Lung (tissue), 16 donors: ENCODE measurements around the gene TSPAN32. TPM values are rescaled to one million over a fixed set of nuclear protein-coding genes. Genes with fewer than 3 reads are reported as not detected.
A peak's percentile ranks its signal among the peaks of the same experiment; 100 is the strongest.

Experiments
- ATAC-seq: fragments of 200-7000 bp; cut with Tn5 transposase; one replicate; pipeline ENCODE4 v1.9.1; 2020; ENCODE audit warnings: moderate number of reproducible peaks; ENCODE audit not compliant: insufficient read depth, low FRiP score
- DNase-seq, 3 donors: peaks; one replicate each; pipeline ENCODE4 v3.0.0-alpha.2; 2013 to 2017
- H3K27ac ChIP-seq, 2 donors: one replicate each; pipeline ENCODE4 v1.5.1; 2013; ENCODE audit warnings: mild to moderate bottlenecking in 2 of 2, moderate library complexity in 2 of 2, control low read depth in 1 of 2, inconsistent platforms in 1 of 2, low read depth in 1 of 2, low read length in 1 of 2
- H3K27me3 ChIP-seq, 3 donors: one replicate each; pipeline ENCODE4 v1.5.1; 2013; ENCODE audit warnings: low read length in 2 of 3; ENCODE audit not compliant: control insufficient read depth in 3 of 3, insufficient read depth in 3 of 3
- H3K36me3 ChIP-seq, 4 donors: one replicate each; pipeline ENCODE4 v1.5.1; 2013; ENCODE audit warnings: low read length in 4 of 4, mild to moderate bottlenecking in 1 of 4, moderate library complexity in 1 of 4; ENCODE audit not compliant: control insufficient read depth in 4 of 4, insufficient read depth in 4 of 4
- H3K4me1 ChIP-seq, 5 donors: one replicate each; pipeline ENCODE4 v1.5.1; 2013; ENCODE audit warnings: low read length in 5 of 5, mild to moderate bottlenecking in 2 of 5, moderate library complexity in 1 of 5; ENCODE audit not compliant: control insufficient read depth in 5 of 5, insufficient read depth in 5 of 5
- H3K4me3 ChIP-seq: one replicate; pipeline ENCODE4 v1.5.1; 2013; ENCODE audit warnings: mild to moderate bottlenecking, control low read depth, moderate library complexity
- H3K9ac ChIP-seq, 2 donors: one replicate each; pipeline ENCODE4 v1.5.1; 2013; ENCODE audit warnings: low read length in 2 of 2, control low read depth in 1 of 2; ENCODE audit not compliant: insufficient read depth in 1 of 2
- H3K9me3 ChIP-seq, 4 donors: one replicate each; pipeline ENCODE4 v1.5.1; 2013; ENCODE audit warnings: low read length in 3 of 4, mild to moderate bottlenecking in 1 of 4, moderate library complexity in 1 of 4; ENCODE audit not compliant: control insufficient read depth in 4 of 4, insufficient read depth in 3 of 4
- WGBS, 2 donors: extraction: QIAGEN DNeasy Blood & Tissue Kit; methylation state at CpG; one replicate each; pipeline ENCODE4 v1.1.7; 2013; 5-methylcytosine and 5-hydroxymethylcytosine counted together
- long read RNA-seq, 5 donors: transcript quantifications; one replicate each; lab custom pipeline, GENCODE V29; 2026
- polyA plus RNA-seq, 2 donors: library from polyadenylated mRNA; stranded (reverse); fragments of 200-250 nt; gene quantifications; one replicate each; pipeline ENCODE4 v1.2.1, GENCODE V29; 2013
- total RNA-seq, 2 donors: library from RNA; depleted of rRNA in 1 of 2; stranded (reverse); fragments of >200 nt in 1 of 2; gene quantifications; one replicate each; pipeline ENCODE4 v1.2.1, GENCODE V29; 2014 to 2021
- TF ChIP-seq, protein P1 (sequence below): IDR thresholded peaks from 2 replicates; pipeline ENCODE4 v1.5.1; 2012; ENCODE audit warnings: mild to moderate bottlenecking; ENCODE audit errors: control extremely low read depth, extremely low read depth
- donor health status: control.
- donor health status: control.
- donor health status: Bipolar disorder and iron deficiency.
- donor health status: healthy.
- donor health status: DM: yes; HTN: yes; CAD: no.

The TSPAN32 gene
- total RNA-seq, result 1 to 10 TPM; 7.4 to 7.6 TPM
- polyA plus RNA-seq, result 1 to 10 TPM; 6.1 to 6.8 TPM
- long read RNA-seq, donor 1, result 0 reads
- long read RNA-seq, donor 2, result 0 reads
- long read RNA-seq, donor 3, result 0 reads
- long read RNA-seq, donor 4, result 0 reads
- long read RNA-seq, donor 5, result 0 reads

DNA sequence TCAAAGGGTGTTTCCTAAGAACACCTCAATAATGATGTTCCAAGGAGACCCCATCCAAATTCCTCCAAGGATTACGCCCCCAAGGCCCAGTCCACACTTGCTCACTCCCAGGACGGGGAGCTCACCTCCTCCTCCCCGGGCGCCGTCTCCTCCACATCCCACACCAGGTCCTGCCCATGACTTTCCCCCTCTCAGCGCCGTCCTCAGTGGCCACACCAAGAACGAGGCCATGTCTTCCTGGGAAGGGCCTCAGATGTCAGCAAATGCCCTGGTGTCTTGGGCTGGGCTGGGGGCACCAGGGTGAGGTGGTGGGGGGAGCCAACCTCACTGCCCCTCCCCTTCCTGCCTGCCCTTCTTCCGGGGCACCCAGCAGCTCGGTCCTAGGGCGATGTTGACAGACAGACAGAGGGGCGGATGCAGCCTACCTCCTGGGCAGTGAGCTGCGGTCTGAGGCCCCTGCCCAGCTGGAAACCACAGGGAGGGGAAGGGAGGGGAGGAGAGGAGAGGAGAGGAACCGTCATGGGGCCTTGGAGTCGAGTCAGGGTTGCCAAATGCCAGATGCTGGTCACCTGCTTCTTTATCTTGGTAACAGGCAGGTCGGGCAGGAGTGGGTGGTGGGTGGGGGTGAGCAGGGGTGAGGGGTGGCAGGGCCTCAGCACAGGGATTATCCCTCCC, at the start of gene TSPAN32, which contains the start of gene C11orf21:
TSS of gene TSPAN32 (plus strand) at position 383 of the 675 bp plus-strand sequence. CDS start at position 520, 137 bp downstream.
TSS of gene C11orf21 (minus strand) at position 288 of the 675 bp plus-strand sequence. CDS start at position 178, 110 bp downstream.
- ATAC-seq (no peak), DNase-seq (peak in 2 of 3 donors; percentile 32 to 40)
- TF ChIP-seq, protein P1, sequence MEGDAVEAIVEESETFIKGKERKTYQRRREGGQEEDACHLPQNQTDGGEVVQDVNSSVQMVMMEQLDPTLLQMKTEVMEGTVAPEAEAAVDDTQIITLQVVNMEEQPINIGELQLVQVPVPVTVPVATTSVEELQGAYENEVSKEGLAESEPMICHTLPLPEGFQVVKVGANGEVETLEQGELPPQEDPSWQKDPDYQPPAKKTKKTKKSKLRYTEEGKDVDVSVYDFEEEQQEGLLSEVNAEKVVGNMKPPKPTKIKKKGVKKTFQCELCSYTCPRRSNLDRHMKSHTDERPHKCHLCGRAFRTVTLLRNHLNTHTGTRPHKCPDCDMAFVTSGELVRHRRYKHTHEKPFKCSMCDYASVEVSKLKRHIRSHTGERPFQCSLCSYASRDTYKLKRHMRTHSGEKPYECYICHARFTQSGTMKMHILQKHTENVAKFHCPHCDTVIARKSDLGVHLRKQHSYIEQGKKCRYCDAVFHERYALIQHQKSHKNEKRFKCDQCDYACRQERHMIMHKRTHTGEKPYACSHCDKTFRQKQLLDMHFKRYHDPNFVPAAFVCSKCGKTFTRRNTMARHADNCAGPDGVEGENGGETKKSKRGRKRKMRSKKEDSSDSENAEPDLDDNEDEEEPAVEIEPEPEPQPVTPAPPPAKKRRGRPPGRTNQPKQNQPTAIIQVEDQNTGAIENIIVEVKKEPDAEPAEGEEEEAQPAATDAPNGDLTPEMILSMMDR, result no peak
- Histone ChIP-seq H3K9ac (peak within 1 kb of the TSS in 1 of 2 donors; percentile 38), H3K27ac (peak within 1 kb of the TSS; percentile 49 to 68), H3K4me3 (no peak within 1 kb of the TSS), H3K27me3 (no peaks in the 10 kb centered on the region), H3K9me3 (no peaks in the 10 kb centered on the region), H3K36me3 (no peaks in the 10 kb centered on the region), H3K4me1 (peaks cover 11 to 44% (median 23%) of the 10 kb centered on the region in 5 donors)
- 27 to 45% methylated on average over 16 of the region's 16 CpGs for WGBS, 2 donors

GRCh38 chr11:2252018-2252417, 49.8 kb upstream of the TSPAN32 start:
- 94 to 96% methylated on average over 6 of the region's 6 CpGs for WGBS, 2 donors
- H3K9me3 ChIP-seq, result no peaks in the 10 kb centered on the region
- ATAC-seq (no peak), DNase-seq (no peak)
- H3K27ac ChIP-seq, result no peak overlapping the region
- H3K9ac ChIP-seq, result no peak overlapping the region
- H3K4me3 ChIP-seq, result no peak overlapping the region
- TF ChIP-seq, protein P1, result no peak
- H3K4me1 ChIP-seq, result no peaks in the 10 kb centered on the region
- H3K36me3 ChIP-seq, result no peaks in the 10 kb centered on the region
- no peaks in the 10 kb centered on the region for H3K27me3 ChIP-seq

- ATAC-seq, result no peak
- WGBS, 2 donors, result 90% methylated on average over 14 of the region's 14 CpGs
- no peak overlapping the region for H3K27ac ChIP-seq
Observed at GRCh38 chr11:2256293-2256913, 45.4 kb upstream of the TSPAN32 start.

More at GRCh38 chr11:2256293-2256913, 45.4 kb upstream of the TSPAN32 start:
- no peaks in the 10 kb centered on the region for H3K36me3 ChIP-seq
- H3K4me1 ChIP-seq, result no peaks in the 10 kb centered on the region
- H3K9me3 ChIP-seq, result no peaks in the 10 kb centered on the region
- no peak for DNase-seq
- no peak overlapping the region for H3K9ac ChIP-seq
- TF ChIP-seq, protein P1, result no peak
- no peak overlapping the region for H3K4me3 ChIP-seq
- no peaks in the 10 kb centered on the region for H3K27me3 ChIP-seq
